ENCODE measurements around the gene ATG7.

ATG7 gene

DNA sequence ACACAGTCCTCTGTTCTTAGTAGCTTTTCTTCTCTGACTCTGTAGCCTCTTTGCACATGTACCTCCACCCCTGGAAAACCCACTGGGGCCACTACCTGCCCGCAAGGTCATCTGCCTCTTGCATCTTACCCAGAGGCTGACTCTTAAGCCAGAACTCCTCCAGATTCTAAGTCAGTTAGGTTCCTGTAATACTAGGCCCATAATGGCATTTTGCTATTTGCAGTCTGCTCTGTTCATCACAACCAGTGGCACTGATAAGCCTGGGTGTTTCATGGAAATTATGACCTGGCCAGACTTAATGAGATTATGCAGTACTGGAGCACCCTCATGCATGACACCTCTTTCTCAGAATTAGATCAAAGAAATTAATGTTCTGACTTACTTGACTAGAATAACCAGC lies 31.7 kb upstream of the ATG7 start:
- DNase-seq (ENCODE audit: low read depth) = no peak
- in situ Hi-C loops (cut with HindIII; ENCODE audit: low sequenced_read_pairs) = no loop called here

DNA sequence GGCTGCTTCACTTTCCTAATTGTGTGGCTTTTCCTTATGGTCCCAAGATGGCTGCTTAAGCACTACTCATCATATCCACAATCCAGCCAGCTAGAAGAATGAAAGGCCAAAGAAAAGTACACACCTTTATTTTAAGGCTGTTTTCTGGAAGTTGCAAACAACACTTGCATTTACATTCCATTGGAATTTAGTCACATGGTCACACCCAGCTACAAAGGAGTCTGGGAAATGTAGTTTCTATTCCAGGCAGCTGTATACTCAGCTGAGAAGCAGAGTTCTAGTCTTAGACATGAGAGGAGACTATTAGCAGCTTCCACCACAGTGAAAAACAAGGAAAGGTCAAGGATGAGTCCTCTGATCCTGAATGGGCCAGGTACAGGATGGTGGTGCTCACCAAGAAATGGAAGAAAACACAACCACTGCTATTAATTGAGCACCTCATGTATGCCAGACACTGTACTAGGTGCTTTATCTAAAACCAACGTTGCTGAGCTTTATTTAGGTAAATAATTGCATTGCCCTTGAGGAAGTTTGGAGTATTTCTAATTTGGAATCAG lies 28.0 kb upstream of the ATG7 start:
- in situ Hi-C loops (cut with HindIII; ENCODE audit: low sequenced_read_pairs) = no loop called here
- TF ChIP-seq, protein P1, sequence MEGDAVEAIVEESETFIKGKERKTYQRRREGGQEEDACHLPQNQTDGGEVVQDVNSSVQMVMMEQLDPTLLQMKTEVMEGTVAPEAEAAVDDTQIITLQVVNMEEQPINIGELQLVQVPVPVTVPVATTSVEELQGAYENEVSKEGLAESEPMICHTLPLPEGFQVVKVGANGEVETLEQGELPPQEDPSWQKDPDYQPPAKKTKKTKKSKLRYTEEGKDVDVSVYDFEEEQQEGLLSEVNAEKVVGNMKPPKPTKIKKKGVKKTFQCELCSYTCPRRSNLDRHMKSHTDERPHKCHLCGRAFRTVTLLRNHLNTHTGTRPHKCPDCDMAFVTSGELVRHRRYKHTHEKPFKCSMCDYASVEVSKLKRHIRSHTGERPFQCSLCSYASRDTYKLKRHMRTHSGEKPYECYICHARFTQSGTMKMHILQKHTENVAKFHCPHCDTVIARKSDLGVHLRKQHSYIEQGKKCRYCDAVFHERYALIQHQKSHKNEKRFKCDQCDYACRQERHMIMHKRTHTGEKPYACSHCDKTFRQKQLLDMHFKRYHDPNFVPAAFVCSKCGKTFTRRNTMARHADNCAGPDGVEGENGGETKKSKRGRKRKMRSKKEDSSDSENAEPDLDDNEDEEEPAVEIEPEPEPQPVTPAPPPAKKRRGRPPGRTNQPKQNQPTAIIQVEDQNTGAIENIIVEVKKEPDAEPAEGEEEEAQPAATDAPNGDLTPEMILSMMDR (IDR thresholded peaks at IDR 0.05; ENCODE audit: low read depth, low read length, missing control alignments) = no peak
- no peak for DNase-seq (ENCODE audit: low read depth)
- no peak overlapping the region for H3K4me3 ChIP-seq (ENCODE audit: low read depth, low read length)

More for the DNA sequence above, 31.7 kb upstream of the ATG7 start:
- TF ChIP-seq, protein P1 (IDR thresholded peaks at IDR 0.05; ENCODE audit: low read depth, low read length, missing control alignments) = no peak
- H3K4me3 ChIP-seq (ENCODE audit: low read depth, low read length) = no peak overlapping the region

DNA sequence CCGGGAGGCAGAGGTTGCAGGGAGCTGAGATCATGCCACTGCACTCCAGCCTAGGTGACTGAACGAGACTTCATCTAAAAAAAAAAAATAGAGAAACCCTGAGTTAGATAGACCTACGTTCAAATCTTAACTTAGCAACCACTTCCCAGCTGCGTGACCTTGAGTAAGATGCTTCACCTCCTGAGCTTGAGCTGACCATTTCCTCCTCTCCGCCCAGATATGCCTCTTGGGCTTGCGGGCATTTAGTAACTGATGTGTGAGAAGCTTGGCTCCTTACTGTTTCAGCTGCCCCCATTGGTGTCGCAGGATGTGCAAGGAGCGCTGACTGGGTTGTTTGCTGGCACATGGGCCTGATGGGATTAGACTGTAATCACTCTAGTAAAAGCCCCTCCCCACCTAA lies 26.9 kb upstream of the ATG7 start:
- in situ Hi-C loops (cut with HindIII; ENCODE audit: low sequenced_read_pairs) = no loop called here
- no peak for DNase-seq (ENCODE audit: low read depth)
- TF ChIP-seq, protein P1 (IDR thresholded peaks at IDR 0.05; ENCODE audit: low read depth, low read length, missing control alignments) = no peak
- no peak overlapping the region for H3K4me3 ChIP-seq (ENCODE audit: low read depth, low read length)

DNA sequence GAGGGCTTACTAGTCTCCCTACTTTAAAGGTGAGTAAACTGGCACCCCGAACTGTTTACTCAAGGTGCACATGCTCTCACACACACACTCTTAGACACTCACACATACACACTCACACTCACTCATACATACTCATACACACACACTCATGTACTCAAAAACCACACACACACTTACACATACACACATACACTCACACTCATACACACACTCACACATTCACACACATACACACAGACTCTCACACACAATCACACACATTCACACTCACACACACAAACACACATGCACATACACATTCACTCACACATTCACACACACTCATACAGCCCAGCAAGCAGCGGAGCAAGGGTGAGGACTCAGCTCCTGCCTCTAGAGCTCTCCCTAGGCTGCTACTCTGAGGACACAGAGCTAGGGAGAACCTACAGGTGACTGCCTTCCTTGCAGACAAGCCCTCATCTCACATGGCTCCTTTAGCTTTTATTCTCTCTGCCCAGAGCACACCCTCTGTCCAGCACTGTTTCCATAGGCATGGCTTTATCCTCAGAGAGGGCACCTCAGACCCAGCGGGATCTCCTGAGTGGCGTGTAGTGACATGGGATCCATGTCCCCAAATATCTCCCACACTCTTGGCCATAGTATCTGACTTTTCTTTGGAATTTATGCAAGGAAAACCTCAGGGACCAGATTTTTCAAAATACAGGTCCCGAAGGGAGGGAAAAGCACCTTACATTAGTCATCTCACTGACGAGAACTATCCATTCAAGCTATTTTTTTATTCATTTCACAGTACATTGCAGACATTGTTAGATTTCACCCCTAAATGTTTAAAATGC lies 26.2 kb upstream of the ATG7 start:
- in situ Hi-C loops (cut with HindIII; ENCODE audit: low sequenced_read_pairs) = no loop called here

DNA sequence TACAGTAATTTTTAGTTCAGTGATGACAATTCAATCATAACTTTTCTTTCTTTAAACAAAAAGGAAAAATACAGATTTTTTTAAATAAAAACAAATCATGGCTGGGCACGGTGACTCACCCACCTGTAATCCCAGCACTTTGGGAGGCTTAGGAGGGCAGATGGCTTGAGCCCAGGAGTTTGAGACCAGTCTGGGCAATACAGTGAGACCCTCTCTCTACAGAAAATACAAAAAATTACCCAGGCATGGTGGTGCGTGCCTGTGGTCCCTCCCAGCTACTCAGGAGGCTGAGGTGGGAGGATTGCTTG lies 25.6 kb upstream of the ATG7 start:
- no peak overlapping the region for H3K4me3 ChIP-seq (ENCODE audit: low read depth, low read length)
- DNase-seq (ENCODE audit: low read depth) = no peak
- TF ChIP-seq, protein P1 (IDR thresholded peaks at IDR 0.05; ENCODE audit: low read depth, low read length, missing control alignments) = no peak
- in situ Hi-C loops (cut with HindIII; ENCODE audit: low sequenced_read_pairs) = no loop called here

More for the DNA sequence above, 26.2 kb upstream of the ATG7 start:
- no peak for DNase-seq (ENCODE audit: low read depth)
- H3K4me3 ChIP-seq (ENCODE audit: low read depth, low read length) = no peak overlapping the region
- TF ChIP-seq, protein P1 (IDR thresholded peaks at IDR 0.05; ENCODE audit: low read depth, low read length, missing control alignments) = no peak

DNA sequence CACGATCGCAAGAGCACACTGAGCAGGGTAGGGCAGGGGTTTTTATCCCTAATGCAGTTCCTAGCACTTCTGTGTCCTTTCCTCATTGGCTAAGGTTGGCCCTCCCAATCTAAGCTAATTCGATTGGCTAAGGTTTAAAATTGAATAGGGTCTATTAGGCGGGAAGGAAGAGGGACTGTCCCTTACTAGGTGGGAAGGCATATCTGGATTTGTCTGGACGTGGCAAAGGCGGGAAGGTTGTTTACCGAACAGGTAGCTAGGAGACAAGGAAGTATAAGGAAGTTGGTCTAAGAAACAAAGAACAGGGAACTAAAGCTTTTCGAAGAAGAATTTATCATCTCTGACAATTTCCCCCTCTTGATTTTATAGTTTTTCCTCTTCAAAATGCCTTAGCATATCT lies 24.8 kb upstream of the ATG7 start:
- in situ Hi-C loops (cut with HindIII; ENCODE audit: low sequenced_read_pairs) = no loop called here
- DNase-seq (ENCODE audit: low read depth) = no peak

More for the DNA sequence above, 24.8 kb upstream of the ATG7 start:
- TF ChIP-seq, protein P1 (IDR thresholded peaks at IDR 0.05; ENCODE audit: low read depth, low read length, missing control alignments) = no peak
- H3K4me3 ChIP-seq (ENCODE audit: low read depth, low read length) = no peak overlapping the region

Measured in astrocyte of the cerebellum (primary cell).